HT-29 (cell line): ENCODE results near the gene ITGA5. TPM values are rescaled to one million over a fixed set of nuclear protein-coding genes. Genes with fewer than 3 reads are reported as not detected.

ENCODE experiments used
- DNase-seq: peaks from one replicate; pipeline ENCODE4 v3.0.0-alpha.2; 2015; ENCODE audit warnings: low spot score
- total RNA-seq: library from RNA; depleted of rRNA; stranded (reverse); fragments of >200 nt; shearing (Covaris generic); gene quantifications from 2 replicates; pipeline ENCODE4 v1.2.3, GENCODE V29; 2014; rRNA removed

The ITGA5 gene
- total RNA-seq: not detected in 2 replicates

DNA sequence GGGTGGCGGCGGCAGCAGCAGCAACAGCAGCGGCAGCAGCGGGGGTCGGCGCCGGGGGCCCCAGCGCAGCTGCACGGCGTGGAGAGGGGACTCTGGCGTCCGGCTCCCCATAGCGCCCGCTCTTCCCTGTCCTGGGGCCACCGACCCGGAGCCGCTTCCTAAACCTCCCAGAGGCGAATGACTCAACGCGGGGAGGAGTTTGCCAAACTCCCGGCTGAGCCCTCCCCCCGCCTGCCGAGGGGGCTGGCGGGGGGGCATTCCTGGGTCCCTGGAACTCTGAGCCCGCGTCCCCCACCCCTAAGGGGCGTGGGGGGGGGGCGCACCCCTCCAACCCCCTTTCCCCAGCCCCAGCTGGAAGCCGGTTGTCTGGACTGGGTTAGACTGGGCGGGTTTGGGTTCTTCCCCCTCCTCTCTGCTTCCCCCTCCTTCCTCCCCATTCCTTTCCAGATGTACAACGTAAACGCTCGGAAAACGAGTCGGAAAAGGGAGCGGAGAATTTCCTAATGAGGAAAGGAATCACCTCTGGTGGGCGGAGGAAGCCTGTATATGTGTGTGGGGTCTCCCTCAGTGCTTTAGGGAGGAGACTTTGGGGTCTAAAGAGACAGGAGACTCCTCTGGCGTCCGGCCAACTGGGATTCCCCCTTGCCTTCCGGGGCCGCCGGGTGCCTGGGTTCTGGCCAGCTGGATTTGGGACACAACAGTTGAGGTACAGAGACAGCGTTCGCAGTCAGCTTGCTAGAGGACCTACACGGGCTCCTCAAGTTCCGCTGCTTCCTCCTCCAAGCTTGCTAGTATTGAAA is at the start of gene ITGA5:
TSS of gene ITGA5 (minus strand) at position 179 of the 800 bp plus-strand sequence. CDS start at position 111, 68 bp downstream.
- no peak for DNase-seq

DNA sequence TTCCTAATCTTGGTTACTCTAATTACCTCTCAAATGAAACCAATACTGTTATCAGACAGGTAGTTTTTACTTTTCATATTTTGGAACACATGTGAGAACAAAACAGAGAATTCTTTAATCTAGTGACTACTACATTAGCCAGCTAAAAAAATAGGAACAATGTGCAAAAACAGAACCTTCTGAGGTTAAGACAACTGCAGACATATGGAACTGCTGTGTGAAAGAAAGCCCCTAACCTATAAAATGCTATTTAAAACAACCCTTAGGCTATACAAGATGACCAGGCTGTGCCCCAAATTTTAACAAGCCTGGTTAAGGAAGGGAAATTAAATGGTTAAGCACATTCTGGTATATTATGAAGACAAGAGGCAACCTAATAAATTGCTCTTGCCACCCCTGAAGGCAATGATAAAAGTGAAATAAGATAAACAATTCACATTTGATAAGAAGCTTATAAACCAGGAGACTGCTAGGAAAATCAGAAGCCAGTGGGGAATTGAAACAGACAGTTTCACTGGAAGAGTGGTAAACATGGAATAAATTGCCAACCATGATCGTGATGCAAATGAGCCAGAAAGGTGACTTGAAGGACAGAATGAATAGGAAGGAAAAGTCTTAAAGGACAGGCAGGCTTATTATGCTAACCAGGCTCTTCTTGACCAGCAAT is 46.9 kb upstream of the ITGA5 start:
- no peak for DNase-seq

DNA sequence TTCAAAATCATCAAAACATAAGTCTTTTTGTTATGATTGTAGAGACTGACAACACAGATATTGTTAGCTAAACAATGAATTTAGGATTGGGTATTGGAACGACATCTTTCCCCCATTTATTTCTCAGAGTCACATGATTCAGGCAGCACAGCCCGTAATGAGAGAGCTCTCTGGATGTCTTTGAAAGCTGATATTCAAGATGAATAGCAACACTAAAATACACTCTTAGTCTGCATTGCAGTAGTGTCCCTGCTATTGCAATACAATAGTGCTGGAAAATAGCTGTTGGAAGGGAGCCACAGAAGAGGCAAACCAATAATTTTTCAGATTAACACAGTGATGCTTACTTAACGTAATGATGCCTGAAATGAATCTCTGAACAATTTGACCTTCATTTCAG is 44.4 kb upstream of the ITGA5 start:
- no peak for DNase-seq

DNA sequence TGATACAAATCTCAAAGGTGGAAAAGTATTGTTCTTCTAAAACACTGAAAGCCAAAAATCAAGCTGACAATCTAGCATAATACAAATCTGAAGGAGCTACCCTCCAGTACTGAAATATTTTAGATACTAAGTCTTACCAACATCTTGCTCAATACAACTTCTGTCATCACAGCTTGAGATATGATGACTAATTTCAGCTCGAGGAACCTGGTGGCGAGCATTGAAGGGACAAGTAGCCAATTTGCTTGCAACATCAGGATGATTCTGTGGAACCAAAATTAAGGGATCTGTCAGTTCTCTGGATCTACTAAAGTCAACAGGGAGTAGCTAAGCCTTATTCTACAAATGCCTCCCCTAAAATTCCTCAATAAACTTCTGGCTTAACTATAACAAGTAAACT is 44.0 kb upstream of the ITGA5 start:
- no peak for DNase-seq

DNA sequence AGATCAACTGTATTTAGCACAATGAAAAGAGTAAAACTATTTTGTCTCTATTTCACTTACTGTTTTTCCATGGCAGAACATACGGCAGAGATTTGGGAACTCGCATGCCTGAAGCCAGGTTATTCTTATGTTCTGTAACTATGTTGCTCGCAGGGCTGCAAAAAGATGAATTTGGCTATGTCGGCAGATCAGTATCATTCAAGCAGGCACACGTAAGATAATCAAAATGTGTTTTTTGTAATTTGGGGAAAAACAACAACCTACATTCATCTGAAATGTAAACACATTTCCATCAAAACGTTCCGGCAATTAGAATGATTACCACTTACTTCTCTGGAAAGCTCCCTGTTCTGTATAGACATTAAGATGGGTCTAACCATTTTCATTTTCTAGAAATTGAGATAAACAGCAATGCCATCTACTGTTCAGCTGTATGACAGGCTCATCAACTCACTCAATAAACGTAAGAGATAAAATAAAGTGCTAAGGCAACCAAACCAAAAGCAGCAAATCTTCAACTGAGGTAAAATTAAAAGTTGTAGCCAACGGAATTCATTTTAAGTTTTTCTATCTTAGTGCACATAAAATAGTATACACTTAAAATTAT is 41.4 kb upstream of the ITGA5 start:
- DNase-seq: no peak

DNA sequence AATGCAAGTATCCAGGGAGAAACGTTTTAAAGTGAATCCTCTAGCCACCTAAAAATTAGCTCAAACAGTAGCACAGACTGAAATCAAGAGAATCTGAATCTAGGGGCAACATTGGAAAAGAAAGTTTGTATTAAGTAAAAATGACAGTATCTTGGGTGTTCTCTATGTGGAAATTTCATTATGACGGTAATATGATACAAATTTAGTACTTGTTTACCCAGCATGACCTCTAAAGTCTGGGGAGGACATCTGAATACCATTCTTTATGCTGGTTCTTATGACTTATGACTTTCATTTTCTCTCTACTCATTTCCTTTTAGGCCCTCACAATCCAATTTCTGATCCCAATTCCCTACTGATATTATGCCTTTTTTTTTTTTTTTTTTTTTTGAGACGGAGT is 40.3 kb upstream of the ITGA5 start:
- no peak for DNase-seq

DNA sequence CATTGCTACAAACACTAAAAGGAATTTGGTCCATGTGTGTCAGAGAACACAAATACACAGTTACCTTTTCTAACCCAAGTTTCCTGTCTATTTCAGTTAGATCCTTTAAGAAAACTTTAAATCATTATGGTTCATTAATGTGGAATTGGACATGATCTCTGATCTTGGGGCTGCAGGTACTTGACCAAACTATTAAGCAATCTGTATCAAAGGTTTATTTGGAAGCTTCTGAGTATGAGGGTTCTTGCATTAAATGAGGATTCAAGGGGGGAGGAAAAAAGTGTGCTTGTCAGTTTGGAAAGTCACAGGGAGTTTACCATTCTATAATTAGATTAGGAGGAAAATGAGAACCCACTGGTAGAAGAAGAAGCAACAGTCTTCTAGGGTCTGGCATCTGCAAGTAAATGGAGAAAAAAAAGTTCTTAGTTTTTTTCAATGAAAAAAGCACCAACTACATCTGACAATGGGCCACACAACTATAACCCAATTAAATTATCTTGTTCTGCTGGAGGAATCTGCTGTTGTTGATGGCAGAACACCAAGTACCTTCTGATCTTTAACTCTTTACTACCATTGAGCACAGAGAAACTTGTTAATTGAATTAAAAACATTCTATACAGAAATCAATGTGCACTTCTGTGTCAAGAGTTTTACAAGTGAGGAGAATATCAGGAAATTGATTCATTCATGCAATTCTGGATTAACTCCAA is 36.8 kb upstream of the ITGA5 start:
- no peak for DNase-seq

DNA sequence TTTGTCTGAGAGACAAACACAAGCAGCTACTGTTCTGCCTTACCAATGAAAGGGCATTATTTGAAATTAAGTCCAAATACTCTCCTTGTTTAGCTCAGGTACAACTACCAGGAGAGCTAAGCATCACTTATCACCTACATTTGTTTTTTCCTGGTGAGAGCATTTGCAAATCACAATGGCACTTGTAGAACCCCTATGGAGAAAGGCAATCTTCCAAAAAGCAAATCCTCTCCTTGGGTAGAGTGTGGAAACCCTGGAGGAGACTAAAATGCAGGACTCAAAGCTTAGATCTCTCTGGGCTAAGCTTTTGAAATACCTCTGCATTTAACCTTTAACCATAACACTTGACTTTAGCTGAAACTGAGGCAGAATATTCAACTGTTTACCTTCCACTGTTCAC is 33.6 kb upstream of the ITGA5 start:
- no peak for DNase-seq

DNA sequence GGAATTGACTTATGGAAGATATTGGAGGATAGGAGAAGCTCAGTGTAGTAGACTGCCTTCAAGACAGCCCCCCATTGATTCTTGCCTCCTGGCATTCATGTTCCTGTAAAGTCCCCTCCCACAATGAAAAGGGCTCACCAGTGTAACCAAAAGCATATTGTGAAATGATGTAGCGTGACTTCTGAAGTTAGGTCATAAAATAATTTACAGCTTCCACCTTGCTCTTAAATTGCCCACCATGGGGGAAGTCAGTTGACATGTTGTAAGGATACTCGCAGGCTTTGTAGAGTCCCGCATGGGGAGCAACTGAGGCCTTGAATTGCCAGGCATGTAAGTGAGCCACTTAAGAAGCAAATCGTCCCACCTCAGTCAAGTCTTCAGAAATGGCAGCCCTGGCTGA is 29.3 kb upstream of the ITGA5 start:
- DNase-seq: no peak

DNA sequence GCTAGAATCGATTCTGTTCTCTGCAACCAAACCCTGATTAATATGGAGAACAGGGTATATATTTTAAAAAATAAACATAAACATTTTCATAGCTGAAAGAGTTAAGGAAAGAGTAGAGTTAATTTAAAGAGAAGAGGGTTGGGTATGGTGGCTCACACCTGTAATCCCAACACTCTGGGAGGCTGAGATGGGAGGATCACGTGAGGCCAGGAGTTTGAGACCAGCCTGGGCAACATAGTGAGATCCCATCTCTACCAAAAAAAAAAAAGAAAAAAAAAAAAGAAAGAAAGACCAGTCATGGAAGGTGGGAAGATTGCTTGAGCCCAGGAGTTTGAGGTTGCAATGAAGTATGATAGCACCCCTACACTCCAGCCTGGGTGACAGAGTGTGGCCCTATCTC is 28.9 kb upstream of the ITGA5 start:
- no peak for DNase-seq

DNA sequence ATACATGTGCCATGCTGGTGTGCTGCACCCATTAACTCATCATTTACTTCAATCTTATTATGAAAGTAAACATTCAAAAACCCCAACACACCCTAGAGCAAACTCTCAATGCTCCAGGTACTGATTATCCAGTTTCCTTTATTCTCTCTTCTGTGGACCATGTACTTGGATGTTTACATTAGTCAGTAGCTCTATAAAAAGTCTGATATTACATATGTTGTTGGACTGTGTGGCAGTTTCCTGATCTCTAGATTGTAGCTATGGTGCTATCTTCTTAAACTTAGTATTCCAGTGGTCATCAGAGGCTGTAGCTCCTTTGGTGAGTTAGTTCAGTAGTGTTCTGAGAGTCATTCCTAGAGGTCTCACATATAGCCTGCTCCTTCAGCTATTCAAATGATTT is 25.1 kb upstream of the ITGA5 start:
- DNase-seq: no peak

DNA sequence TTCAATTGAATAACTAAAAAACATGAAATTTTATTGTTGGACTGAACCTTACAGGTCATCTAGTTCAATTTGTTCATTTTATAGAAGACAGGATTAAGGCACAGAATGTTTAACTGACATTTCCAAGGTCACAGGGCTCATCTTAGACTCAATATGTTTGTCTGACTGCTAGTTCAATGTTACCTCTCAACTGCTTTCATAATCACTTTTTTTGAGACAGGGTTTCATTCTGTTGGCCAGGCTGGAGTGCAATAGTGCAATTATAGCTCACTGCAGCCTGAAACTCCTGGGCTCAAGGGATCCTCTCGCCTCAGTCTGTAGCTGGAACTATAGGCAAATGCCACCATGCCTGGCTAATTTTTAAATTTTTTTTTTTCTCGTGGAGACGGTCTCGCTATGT is 24.4 kb upstream of the ITGA5 start:
- no peak for DNase-seq

DNA sequence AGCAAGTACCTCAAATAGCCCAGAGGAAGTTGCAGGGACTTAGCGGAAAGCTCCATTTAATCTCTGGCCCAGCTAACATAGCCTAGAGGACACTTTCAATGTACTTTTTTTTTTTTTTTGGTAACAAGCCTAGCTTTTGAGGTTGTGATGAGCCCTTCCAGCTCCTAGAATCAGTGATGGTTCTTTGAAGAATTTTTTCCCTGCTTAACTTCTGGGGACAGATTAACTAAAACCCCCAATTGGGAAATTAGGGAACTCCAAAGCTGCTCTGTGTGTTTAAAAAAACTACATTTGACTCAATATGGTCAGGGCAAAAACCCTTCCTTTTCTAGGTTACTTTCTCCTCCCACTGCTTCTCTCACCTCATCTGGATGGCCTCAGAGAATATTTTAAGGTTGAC is 23.9 kb upstream of the ITGA5 start:
- no peak for DNase-seq

DNA sequence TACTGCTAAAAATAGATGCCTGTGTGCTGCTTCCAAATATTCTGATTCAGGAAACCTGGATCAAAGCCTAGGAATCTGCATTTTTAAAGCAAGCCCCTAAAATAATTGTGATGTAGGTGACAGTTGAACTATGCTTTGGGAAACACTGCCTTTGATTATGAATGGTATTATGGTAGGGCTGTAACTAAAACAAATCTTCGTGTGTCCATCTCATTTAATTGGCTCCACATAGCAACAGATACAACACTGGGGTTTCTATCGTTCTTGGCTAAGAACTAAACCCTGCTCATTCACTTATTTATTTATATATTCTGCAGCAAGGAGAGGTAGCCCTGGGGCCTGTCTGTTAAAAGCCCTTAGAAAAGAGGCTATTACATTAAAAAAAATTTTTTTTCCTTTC is 23.0 kb upstream of the ITGA5 start:
- no peak for DNase-seq

DNA sequence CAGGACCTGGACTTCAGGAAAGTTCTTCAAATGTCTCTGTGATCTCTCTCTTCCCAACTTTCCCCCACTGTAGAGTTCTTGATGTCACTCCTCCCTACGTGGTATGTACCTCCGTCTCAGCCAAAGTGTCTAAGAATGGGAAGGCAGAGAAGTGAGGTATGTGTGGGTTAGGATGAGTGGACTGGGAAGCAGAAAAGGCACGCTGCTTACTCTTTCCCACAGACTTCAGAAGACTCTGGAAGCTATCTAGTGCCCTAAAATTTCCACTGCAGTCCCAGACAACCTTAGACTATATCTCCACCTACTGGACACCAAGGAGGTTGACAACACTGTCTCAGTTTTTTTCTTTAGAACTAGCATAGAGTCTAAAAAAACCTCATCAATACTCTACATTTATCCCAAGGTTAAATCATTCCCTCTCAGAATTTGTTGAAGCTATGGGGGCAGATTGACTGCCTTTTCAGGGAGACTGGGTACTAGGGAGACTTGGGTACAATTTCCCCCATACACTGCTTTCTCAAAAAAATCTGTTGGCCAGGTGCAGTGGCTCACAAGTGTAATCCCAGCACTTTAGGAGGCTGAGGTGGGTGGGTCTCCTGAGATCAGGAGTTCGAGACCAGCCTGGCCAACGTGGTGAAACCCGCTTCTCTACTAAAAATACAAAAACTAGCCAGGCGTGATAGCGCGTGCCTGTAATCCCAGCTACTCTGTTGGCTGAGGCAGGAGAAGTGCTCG is 20.6 kb upstream of the ITGA5 start:
- peak; percentile 53 for DNase-seq

DNA sequence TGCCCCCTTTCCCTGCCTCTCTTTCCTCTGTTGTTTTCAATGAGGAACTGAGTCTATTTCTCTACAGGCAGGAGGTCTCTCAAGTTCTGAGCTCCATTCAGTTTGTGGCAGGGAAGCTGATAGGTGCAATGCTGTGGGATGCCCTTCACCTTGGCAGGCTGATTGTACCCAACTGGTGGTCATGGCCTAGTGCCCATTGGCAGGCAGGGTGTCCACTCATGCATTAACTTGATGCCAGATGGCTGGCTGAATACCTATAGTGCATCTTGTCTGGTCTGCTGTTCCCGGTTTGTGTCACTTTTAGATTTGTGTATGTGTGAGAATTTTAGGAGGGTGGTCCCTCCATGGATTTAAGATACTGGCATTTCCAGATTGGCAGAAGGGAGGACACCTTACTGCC is 20.0 kb upstream of the ITGA5 start:
- no peak for DNase-seq

DNA sequence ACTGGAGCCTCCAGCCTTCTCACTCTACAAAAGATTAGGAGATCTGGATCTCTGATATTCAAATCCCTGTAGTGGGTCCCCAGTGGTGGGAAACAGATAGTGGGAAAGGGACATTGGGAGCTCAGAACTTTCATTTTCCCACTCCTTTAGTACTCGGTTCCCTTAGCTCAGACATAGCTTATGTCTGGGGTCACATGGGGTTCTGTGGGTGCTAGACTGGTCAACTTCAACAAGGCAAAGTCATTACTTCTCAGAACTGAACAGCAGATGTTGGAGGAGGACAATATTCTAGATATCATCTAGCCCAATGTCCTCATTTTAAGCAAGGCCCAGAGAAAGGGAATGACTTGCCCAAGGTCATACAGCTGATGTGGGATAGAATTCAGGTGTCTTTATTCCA is 19.5 kb upstream of the ITGA5 start:
- DNase-seq: no peak

DNA sequence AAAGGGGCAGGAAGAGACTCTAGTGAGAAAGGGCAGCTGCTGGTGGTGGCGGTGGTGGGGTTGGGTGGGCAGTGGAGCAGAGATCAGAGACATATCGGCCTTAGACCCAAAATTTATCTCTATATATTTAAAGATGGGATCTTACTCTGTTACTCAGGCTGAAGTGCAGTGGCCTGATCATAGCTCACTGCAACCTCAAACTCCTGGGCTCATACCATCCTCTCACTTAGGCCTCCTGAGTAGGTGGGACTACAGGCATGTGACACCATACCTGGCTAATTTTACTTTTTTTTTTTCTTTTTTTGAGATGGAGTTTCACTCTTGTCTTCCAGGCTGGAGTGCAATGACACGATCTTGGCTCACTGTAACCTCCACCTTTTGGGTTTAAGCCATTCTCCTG is 18.6 kb upstream of the ITGA5 start:
- no peak for DNase-seq

DNA sequence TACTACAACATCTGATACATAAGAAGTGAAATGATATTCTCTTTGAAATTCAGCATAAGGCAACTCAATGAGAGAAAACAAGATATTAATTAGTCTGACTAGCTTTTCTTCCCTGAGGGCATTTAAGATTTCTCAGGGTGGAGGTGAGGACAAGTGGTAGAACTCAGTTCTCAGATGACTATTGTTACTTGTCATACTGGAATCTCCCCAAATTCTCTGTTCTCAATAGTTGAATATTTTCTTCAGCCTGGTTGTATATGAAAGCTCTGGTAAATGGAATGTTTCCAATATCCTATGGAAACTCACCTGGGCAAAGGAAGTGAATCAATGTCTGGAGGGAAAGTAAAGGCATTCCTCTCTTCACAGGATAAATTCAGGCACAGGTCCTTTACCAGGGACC is 18.2 kb upstream of the ITGA5 start:
- DNase-seq: no peak

DNA sequence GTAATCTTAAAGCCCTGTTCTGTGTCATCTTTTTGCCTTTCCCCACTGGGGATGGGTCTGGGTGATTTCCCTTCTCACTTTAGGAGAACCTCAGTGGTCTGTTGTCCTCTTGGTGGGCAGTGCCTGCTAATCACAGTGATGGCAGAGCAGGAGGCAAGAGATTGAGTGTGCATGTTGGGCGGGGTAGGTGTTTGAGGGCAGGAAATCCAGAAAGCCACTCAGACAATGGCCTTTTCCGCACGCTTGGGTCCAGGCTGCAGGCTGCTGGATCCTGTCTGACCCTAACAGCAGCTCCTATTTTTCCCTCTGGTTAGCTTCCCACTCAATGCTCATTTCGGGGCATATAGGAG is 13.7 kb upstream of the ITGA5 start:
- no peak for DNase-seq

DNA sequence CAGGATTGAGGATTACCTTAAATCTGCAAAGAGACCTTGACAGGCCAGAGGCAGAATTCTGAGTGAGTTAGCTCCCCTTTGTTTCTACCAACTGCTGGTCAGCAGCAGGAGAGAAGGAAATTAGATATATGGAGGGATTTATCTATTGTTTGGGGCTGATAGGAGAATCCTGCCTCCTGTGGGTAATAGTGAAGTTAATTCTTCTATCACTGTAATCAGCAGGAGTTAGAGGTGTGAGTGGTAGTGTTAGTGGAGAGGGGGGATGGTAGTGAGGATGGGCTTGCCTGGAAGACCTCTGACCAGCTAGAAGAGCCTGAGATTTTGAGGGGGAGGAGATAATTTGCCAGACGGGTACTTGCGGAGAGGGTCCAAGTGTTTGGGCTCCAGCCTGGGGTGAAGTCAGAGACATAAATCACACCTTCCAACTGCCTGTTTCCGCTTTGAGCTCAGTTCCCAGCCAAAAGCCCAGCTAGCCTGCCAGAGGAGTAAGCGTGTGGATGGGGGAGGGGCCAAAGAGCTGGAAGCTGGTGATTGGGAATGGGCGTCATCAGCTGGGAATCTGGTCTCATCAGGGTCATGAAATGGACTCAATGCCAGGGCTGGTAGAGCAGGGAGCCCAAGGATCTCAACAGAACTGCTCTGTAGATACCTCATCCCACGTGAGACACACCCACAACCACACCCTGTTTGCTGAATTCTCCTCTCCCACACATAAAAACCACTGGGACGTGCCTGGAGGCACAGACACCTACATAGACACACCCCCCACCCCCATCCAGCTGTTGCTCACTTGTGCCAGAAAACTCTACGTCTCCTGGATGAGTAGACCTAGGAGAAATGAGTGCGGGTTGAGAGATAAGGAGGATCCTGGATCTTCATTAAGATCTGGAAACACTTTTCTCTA is 13.1 kb upstream of the ITGA5 start:
- no peak for DNase-seq
